ENCODE measurements around the gene GSG1L. TPM values are rescaled to one million over a fixed set of nuclear protein-coding genes. Genes with fewer than 3 reads are reported as not detected.

The GSG1L gene
- total RNA-seq, 1 donor from 2014 or later = 1.4 TPM

DNA sequence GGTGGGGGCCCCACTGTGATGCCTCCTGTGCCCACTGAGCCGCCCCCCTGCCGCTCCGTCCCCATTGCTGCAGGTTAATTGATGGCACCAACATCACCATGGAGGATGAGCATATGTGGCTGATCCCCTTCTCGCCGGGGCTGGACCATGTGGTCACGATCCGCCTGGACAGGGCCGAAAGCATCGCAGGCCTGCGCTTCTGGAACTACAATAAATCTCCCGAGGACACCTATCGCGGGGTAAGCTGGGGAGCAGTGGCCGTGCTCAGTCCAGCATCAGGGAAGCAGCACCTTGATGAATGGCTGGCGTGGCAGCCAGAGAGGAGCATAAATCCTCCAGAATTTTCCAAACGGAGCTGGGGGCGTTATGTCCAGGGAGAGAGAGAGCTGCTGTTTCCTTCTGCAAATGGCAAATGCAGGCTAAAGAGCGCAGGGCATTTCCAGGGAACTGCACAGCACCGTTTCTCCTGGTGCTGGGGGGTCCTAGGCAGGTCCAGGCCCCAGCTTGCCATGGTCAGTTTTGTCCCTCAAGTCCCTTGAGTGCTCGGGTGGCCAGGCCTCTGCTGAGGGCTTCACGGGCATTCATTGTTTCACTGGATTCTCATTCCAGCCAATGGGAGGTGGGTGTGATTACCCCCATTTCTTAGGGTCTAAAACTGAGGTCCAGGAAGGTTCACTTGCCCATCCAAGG lies 297.1 kb downstream of the GSG1L start:
- no peak for DNase-seq (ENCODE audit: extremely low spot score, unreplicated experiment)
- Mint-ChIP-seq H3K4me3 (no peak overlapping the region), H3K27ac (no peak overlapping the region), H3K4me1 (ENCODE audit: unreplicated experiment) (peaks cover 15% of the 10 kb centered on the region), H3K36me3 (peaks cover 33% of the 10 kb centered on the region), H3K9me3 (no peaks in the 10 kb centered on the region), H3K27me3 (no peaks in the 10 kb centered on the region)
- TF ChIP-seq, protein P1, sequence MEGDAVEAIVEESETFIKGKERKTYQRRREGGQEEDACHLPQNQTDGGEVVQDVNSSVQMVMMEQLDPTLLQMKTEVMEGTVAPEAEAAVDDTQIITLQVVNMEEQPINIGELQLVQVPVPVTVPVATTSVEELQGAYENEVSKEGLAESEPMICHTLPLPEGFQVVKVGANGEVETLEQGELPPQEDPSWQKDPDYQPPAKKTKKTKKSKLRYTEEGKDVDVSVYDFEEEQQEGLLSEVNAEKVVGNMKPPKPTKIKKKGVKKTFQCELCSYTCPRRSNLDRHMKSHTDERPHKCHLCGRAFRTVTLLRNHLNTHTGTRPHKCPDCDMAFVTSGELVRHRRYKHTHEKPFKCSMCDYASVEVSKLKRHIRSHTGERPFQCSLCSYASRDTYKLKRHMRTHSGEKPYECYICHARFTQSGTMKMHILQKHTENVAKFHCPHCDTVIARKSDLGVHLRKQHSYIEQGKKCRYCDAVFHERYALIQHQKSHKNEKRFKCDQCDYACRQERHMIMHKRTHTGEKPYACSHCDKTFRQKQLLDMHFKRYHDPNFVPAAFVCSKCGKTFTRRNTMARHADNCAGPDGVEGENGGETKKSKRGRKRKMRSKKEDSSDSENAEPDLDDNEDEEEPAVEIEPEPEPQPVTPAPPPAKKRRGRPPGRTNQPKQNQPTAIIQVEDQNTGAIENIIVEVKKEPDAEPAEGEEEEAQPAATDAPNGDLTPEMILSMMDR (conservative IDR thresholded peaks at IDR 0.05) = no peak

DNA sequence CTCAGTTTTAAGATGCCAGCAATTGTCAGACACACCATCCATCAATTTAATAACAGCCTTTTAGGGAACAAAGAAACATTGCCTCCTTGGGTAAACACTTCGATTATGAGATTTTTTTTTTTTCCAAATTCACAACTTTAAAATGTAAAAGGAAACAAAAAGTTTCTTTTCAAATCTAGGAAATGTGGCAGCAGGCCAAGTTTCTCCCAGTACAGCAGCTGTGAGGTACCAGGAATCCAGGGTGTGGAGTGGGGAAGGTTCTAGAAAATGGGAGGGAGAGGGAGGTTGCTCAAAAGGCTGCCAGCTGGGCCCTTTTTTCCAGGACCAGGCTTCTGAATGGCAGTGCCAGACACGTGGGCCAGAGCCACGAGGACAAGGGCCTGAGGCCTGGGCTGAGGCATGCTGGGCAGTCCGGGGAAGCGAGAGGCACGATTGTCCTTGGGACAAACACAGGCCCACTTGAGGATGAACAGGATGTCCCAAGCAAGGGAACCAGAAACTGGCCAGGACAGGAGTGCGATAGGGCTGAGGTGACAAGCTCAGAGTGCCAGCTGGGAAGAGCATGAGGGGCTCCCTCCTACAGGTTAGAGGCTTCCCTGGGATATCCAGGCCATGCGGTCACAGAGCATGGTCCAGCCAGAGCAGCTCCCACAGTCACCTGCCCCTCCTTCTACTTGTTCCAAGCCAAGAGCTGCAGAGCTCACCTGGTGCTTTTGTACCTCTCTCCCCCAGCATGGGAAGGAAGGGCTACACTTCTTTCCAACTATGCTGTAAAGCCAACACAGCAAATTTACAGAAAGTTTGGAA lies 298.4 kb downstream of the GSG1L start:
- H3K27me3 Mint-ChIP-seq = no peaks in the 10 kb centered on the region
- TF ChIP-seq, protein P1 (conservative IDR thresholded peaks at IDR 0.05) = no peak
- H3K36me3 Mint-ChIP-seq = peaks cover 39% of the 10 kb centered on the region
- no peak overlapping the region for H3K27ac Mint-ChIP-seq
- H3K4me3 Mint-ChIP-seq = no peak overlapping the region
- peaks cover 14% of the 10 kb centered on the region for H3K4me1 Mint-ChIP-seq (ENCODE audit: unreplicated experiment)
- no peaks in the 10 kb centered on the region for H3K9me3 Mint-ChIP-seq
- DNase-seq (ENCODE audit: extremely low spot score, unreplicated experiment) = no peak

DNA sequence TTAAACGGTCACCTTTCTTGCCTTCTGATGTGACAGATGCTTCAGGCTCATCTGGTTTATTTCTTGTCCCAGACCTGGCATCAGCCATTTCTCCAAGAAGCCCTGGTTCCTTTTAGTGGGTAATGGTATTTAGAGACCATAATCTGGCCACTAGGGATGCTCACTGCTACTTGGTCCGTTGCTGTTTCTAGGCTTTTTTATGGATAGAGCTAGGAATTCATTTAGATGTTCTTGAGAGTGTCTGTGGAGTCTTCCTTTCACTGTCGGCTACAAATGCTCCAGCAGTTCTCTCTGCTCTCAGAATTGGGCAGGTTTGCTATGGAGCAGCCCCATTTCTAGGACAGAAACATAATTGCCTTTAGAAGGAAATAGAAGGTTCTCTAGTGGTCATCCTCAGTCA lies 299.1 kb downstream of the GSG1L start:
- Mint-ChIP-seq H3K27ac (no peak overlapping the region), H3K36me3 (peaks cover 42% of the 10 kb centered on the region), H3K27me3 (no peaks in the 10 kb centered on the region), H3K9me3 (no peaks in the 10 kb centered on the region), H3K4me3 (no peak overlapping the region), H3K4me1 (ENCODE audit: unreplicated experiment) (peaks cover 16% of the 10 kb centered on the region)
- TF ChIP-seq, protein P1 (conservative IDR thresholded peaks at IDR 0.05) = no peak
- no peak for DNase-seq (ENCODE audit: extremely low spot score, unreplicated experiment)

DNA sequence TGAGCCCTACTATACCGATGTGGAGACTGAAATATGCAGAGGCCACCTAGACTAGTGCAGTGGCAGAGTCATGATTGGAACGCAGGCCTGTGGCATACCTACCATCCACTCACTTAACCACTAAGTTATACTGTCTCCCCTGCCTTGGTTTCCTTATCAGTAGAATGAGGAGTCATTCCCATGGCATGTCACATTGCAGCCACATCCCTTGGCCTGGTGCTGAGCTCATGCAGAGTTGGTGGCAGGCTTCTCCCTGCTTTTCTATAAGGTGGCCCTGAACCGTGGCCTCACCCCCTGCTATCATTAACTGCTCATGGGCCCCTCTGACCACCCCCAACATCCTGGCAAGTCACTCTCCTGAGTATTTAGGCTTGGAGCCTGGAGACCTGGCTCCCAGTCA lies 301.1 kb downstream of the GSG1L start:
- H3K4me3 Mint-ChIP-seq = no peak overlapping the region
- H3K4me1 Mint-ChIP-seq (ENCODE audit: unreplicated experiment) = peaks cover 21% of the 10 kb centered on the region
- peaks cover 47% of the 10 kb centered on the region for H3K36me3 Mint-ChIP-seq
- TF ChIP-seq, protein P1 (conservative IDR thresholded peaks at IDR 0.05) = no peak
- DNase-seq (ENCODE audit: extremely low spot score, unreplicated experiment) = no peak
- no peaks in the 10 kb centered on the region for H3K27me3 Mint-ChIP-seq
- H3K9me3 Mint-ChIP-seq = no peaks in the 10 kb centered on the region
- no peak overlapping the region for H3K27ac Mint-ChIP-seq

DNA sequence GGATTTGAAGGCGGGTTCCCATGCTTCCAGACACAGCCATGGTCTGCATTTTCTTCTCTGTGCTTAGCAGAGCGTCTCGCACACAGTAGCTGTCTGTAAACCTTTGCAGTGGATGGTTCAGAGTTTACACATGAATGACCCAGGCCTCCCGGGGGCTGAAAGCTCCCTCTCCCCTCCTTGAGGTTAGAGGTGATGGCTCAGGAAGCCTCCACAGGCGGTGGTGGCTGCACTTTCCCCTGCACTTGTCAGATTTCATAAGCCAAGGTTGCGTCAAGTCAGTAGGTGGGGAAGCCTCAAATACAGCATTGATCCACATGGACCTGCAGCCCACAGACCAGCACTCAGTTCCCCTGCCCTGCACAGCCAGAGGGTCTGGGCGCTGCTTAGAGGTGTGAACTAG lies 301.7 kb downstream of the GSG1L start:
- Mint-ChIP-seq H3K36me3 (peaks cover 47% of the 10 kb centered on the region), H3K27ac (no peak overlapping the region), H3K4me3 (no peak overlapping the region), H3K9me3 (no peaks in the 10 kb centered on the region), H3K4me1 (ENCODE audit: unreplicated experiment) (peaks cover 24% of the 10 kb centered on the region), H3K27me3 (no peaks in the 10 kb centered on the region)
- no peak for DNase-seq (ENCODE audit: extremely low spot score, unreplicated experiment)
- TF ChIP-seq, protein P1 (conservative IDR thresholded peaks at IDR 0.05) = no peak
